Loucy (cell line): Measurements from ENCODE around the gene RGS6.

Experiments
- H2AFZ ChIP-seq: fragments of 200-600 bp; sonication (generic); 2 replicates; pipeline ENCODE4 v1.6.0; 2016; ENCODE audit warnings: antibody characterized with exemption, mild to moderate bottlenecking, low read length, moderate library complexity
- H3F3A ChIP-seq: fragments of 200-600 bp; 2 replicates; pipeline ENCODE4 v1.6.0; 2016; ENCODE audit warnings: antibody characterized with exemption, low read depth, mild to moderate bottlenecking
- H3K27me3 ChIP-seq: fragments of 200-600 bp; sonication (generic); 2 replicates; pipeline ENCODE4 v1.6.1; 2014; ENCODE audit warnings: low read length, mild to moderate bottlenecking; ENCODE audit not compliant: insufficient read depth, poor library complexity, severe bottlenecking
- H3K36me3 ChIP-seq: fragments of 200-600 bp; sonication (generic); 2 replicates; pipeline ENCODE4 v1.6.1; 2016; ENCODE audit warnings: low read length; ENCODE audit not compliant: insufficient read depth
- H3K4me1 ChIP-seq: fragments of 200-600 bp; sonication (generic); 2 replicates; pipeline ENCODE4 v1.5.1; 2014; ENCODE audit warnings: low read length, mild to moderate bottlenecking; ENCODE audit not compliant: insufficient read depth, poor library complexity, severe bottlenecking
- H3K4me2 ChIP-seq: fragments of 200-600 bp; sonication (generic); 2 replicates; pipeline ENCODE4 v1.6.0; 2014; ENCODE audit warnings: antibody characterized with exemption, low read length, low read depth, mild to moderate bottlenecking; ENCODE audit not compliant: poor library complexity, severe bottlenecking
- H3K4me3 ChIP-seq: fragments of 200-600 bp; sonication (generic); 2 replicates; pipeline ENCODE4 v1.5.1; 2014; ENCODE audit warnings: low read length, mild to moderate bottlenecking, mixed read lengths; ENCODE audit not compliant: poor library complexity, severe bottlenecking
- H3K79me2 ChIP-seq: fragments of 200-600 bp; sonication (generic); 2 replicates; pipeline ENCODE4 v1.6.1; 2014; ENCODE audit warnings: low read length; ENCODE audit not compliant: insufficient read depth
- H3K9ac ChIP-seq: fragments of 200-600 bp; sonication (generic); 2 replicates; pipeline ENCODE4 v1.6.0; 2014; ENCODE audit warnings: mild to moderate bottlenecking, low read depth, low read length, moderate library complexity; ENCODE audit not compliant: poor library complexity, severe bottlenecking
- H3K9me2 ChIP-seq: fragments of 200-600 bp; sonication (generic); replicated peaks from 2 replicates; pipeline ENCODE4 v1.6.1; 2016; ENCODE audit warnings: low read depth, low read length, mixed read lengths
- H3K9me3 ChIP-seq: fragments of 200-600 bp; sonication (generic); 2 replicates; pipeline ENCODE4 v1.6.1; 2014; ENCODE audit warnings: mild to moderate bottlenecking, antibody characterized with exemption, low read length, low read depth; ENCODE audit not compliant: insufficient read depth
- H4K20me1 ChIP-seq: fragments of 200-600 bp; sonication (generic); 2 replicates; pipeline ENCODE4 v1.6.0; 2014; ENCODE audit warnings: antibody characterized with exemption, low read length, mild to moderate bottlenecking; ENCODE audit not compliant: insufficient read depth, poor library complexity, severe bottlenecking
- CTCF ChIP-seq: fragments of 200-600 bp; sonication (generic); conservative IDR thresholded peaks from 2 replicates; pipeline ENCODE4 v1.5.1; 2014; ENCODE audit warnings: mild to moderate bottlenecking, antibody characterized with exemption, low read length
- EZH2phosphoT487 ChIP-seq: fragments of 200-600 bp; IDR thresholded peaks from 2 replicates; pipeline ENCODE4 v1.6.1; 2018; ENCODE audit warnings: antibody characterized with exemption, mild to moderate bottlenecking, moderate library complexity, borderline replicate concordance

Gene RGS6

GRCh38 chr14:71994416-71994815 lies 62.2 kb downstream of the RGS6 start:
- no peak overlapping the region for H3K9ac ChIP-seq
- TF ChIP-seq CTCF = no peak
- TF ChIP-seq EZH2phosphoT487 = no peak
- no peaks in the 10 kb centered on the region for H3K27me3 ChIP-seq
- no peak overlapping the region for H3K4me2 ChIP-seq
- no peak overlapping the region for H2AFZ ChIP-seq
- H3K4me1 ChIP-seq = no peaks in the 10 kb centered on the region
- H4K20me1 ChIP-seq = no peaks in the 10 kb centered on the region
- peaks cover under 1% of the 10 kb centered on the region; the same call in 1 of the 2 replicates for H3K9me3 ChIP-seq
- no peaks in the 10 kb centered on the region for H3K36me3 ChIP-seq
- H3K4me3 ChIP-seq = no peak overlapping the region
- H3K79me2 ChIP-seq = no peaks in the 10 kb centered on the region
- H3K9me2 ChIP-seq = no peaks in the 10 kb centered on the region
- H3F3A ChIP-seq = no peaks in the 10 kb centered on the region

- Histone ChIP-seq H3K4me3 (no peak overlapping the region), H3K79me2 (no peaks in the 10 kb centered on the region), H4K20me1 (no peaks in the 10 kb centered on the region), H3K9me2 (no peaks in the 10 kb centered on the region), H3K4me1 (no peaks in the 10 kb centered on the region), H3F3A (no peaks in the 10 kb centered on the region), H3K36me3 (no peaks in the 10 kb centered on the region), H3K9ac (no peak overlapping the region), H3K4me2 (no peak overlapping the region), H3K9me3 (peaks cover 5% of the 10 kb centered on the region; the same call in 1 of the 2 replicates), H3K27me3 (no peaks in the 10 kb centered on the region), H2AFZ (no peak overlapping the region)
- TF ChIP-seq CTCF (no peak), EZH2phosphoT487 (no peak)
These were observed 63.5 kb downstream of the RGS6 start for GRCh38 chr14:71995741-71996140.

GRCh38 chr14:71996610-71997009 lies 64.4 kb downstream of the RGS6 start:
- H3K4me3 ChIP-seq = no peak overlapping the region
- no peaks in the 10 kb centered on the region for H3F3A ChIP-seq
- H3K27me3 ChIP-seq = no peaks in the 10 kb centered on the region
- H2AFZ ChIP-seq = no peak overlapping the region
- peaks cover 7% of the 10 kb centered on the region for H3K4me1 ChIP-seq
- H3K9ac ChIP-seq = no peak overlapping the region
- H3K9me2 ChIP-seq = no peaks in the 10 kb centered on the region
- H3K36me3 ChIP-seq = no peaks in the 10 kb centered on the region
- no peak for TF ChIP-seq EZH2phosphoT487
- no peak for TF ChIP-seq CTCF
- peaks cover 5% of the 10 kb centered on the region; the same call in 1 of the 2 replicates for H3K9me3 ChIP-seq
- no peak overlapping the region for H3K4me2 ChIP-seq
- no peaks in the 10 kb centered on the region for H4K20me1 ChIP-seq
- H3K79me2 ChIP-seq = no peaks in the 10 kb centered on the region
